IMR-90 (cell line): ENCODE results near the gene COL23A1. TPM values are rescaled to one million over a fixed set of nuclear protein-coding genes. Genes with fewer than 3 reads are reported as not detected.

Experiments used
- ATAC-seq: fragments of 200-7000 bp; cut with Tn5 transposase; 2 replicates; pipeline ENCODE4 v1.9.1; 2020; ENCODE audit warnings: low read depth, mild to moderate bottlenecking, moderate library complexity
- BruUV-seq: library from RNA; stranded (reverse); fragments of 400-500 nt; replicated peaks from 2 replicates; lab custom pipeline; 2021; lab: Mats Ljungman, UMichigan
- CTCF ChIA-PET: fragments of 300-600 bp; formaldehyde crosslinking; extraction: SDS; loops from one replicate; lab custom pipeline; 2021; ENCODE audit warnings: antibody characterized with exemption; lab: Yijun Ruan, JAX
- POLR2A ChIA-PET: fragments of 300-600 bp; sonication (Branson Sonifier 250); formaldehyde crosslinking; loops from one replicate; lab custom pipeline; 2022; ENCODE audit warnings: antibody characterized with exemption; ENCODE audit not compliant: unreplicated experiment; lab: Charles Lee
- DNase-seq: peaks from one replicate; pipeline ENCODE4 v3.0.0; 2013
- H2AFZ ChIP-seq: replicated peaks from 2 replicates; pipeline ENCODE3; 2013; ENCODE audit warnings: low read length, mild to moderate bottlenecking; ENCODE audit not compliant: poor library complexity
- H2AK5ac ChIP-seq: 2 replicates; pipeline ENCODE4 v1.6.1; 2013; ENCODE audit warnings: low read depth, low read length, inconsistent platforms
- H2AK9ac ChIP-seq: replicated peaks from 2 replicates; pipeline ENCODE3; 2013; ENCODE audit warnings: mild to moderate bottlenecking, low read depth, low read length, moderate library complexity; ENCODE audit not compliant: poor library complexity
- H2BK120ac ChIP-seq: 2 replicates; pipeline ENCODE4 v1.6.1; 2013; ENCODE audit warnings: low read depth, low read length, inconsistent platforms
- H2BK15ac ChIP-seq: 3 replicates; pipeline ENCODE4 v1.6.1; 2013; ENCODE audit warnings: low read depth, low read length, inconsistent platforms
- H2BK20ac ChIP-seq: 2 replicates; pipeline ENCODE4 v1.6.1; 2013; ENCODE audit warnings: low read depth, mild to moderate bottlenecking, inconsistent platforms, low read length, moderate library complexity
- H2BK5ac ChIP-seq: 2 replicates; pipeline ENCODE4 v1.6.1; 2013; ENCODE audit warnings: mild to moderate bottlenecking, low read depth, low read length, inconsistent platforms; ENCODE audit not compliant: poor library complexity, severe bottlenecking
- H3K14ac ChIP-seq: replicated peaks from 2 replicates; pipeline ENCODE4 v1.6.1; 2013; ENCODE audit warnings: low read depth, low read length, inconsistent platforms
- H3K18ac ChIP-seq: 2 replicates; pipeline ENCODE4 v1.6.1; 2013; ENCODE audit warnings: low read depth, low read length, control low read depth
- H3K23ac ChIP-seq: 2 replicates; pipeline ENCODE4 v1.6.1; 2013; ENCODE audit warnings: low read depth, low read length, inconsistent platforms
- H3K27ac ChIP-seq: 2 replicates; pipeline ENCODE4 v1.5.1; 2013; ENCODE audit warnings: mild to moderate bottlenecking, control low read depth, low read length; ENCODE audit not compliant: insufficient read depth
- H3K27me3 ChIP-seq: 2 replicates; pipeline ENCODE4 v1.6.1; 2013; ENCODE audit warnings: low read length; ENCODE audit not compliant: control insufficient read depth, insufficient read depth
- H3K36me3 ChIP-seq: 2 replicates; pipeline ENCODE4 v1.6.1; 2013; ENCODE audit warnings: low read length, mixed read lengths; ENCODE audit not compliant: control insufficient read depth, insufficient read depth
- H3K4ac ChIP-seq: 2 replicates; pipeline ENCODE4 v1.6.1; 2013; ENCODE audit warnings: low read depth, low read length, inconsistent platforms
- H3K4me1 ChIP-seq: 2 replicates; pipeline ENCODE4 v1.6.1; 2013; ENCODE audit warnings: low read length, mixed read lengths; ENCODE audit not compliant: control insufficient read depth, insufficient read depth
- H3K4me2 ChIP-seq: 2 replicates; pipeline ENCODE4 v1.6.1; 2013; ENCODE audit warnings: low read depth, mild to moderate bottlenecking, control low read depth, low read length, moderate library complexity
- H3K4me3 ChIP-seq: 2 replicates; pipeline ENCODE4 v1.5.1; 2013; ENCODE audit warnings: low read depth, mild to moderate bottlenecking, control low read depth, low read length, moderate library complexity; ENCODE audit not compliant: insufficient read depth
- H3K56ac ChIP-seq: 2 replicates; pipeline ENCODE4 v1.6.1; 2013; ENCODE audit warnings: low read length, inconsistent platforms; ENCODE audit not compliant: insufficient read depth; ENCODE audit errors: extremely low read depth
- H3K79me1 ChIP-seq, 2 experiments: 2 replicates each; pipeline ENCODE4 v1.6.1; 2013; ENCODE audit warnings: low read length in 2 of 2, inconsistent platforms in 1 of 2, low read depth in 1 of 2
- H3K9ac ChIP-seq: 2 replicates; pipeline ENCODE4 v1.6.1; 2013; ENCODE audit warnings: low read depth, low read length, control low read depth
- H3K9me1 ChIP-seq: 2 replicates; pipeline ENCODE4 v1.6.1; 2013; ENCODE audit warnings: low read length, inconsistent platforms; ENCODE audit not compliant: insufficient read depth
- H3K9me3 ChIP-seq: 2 replicates; pipeline ENCODE4 v1.6.1; 2013; ENCODE audit warnings: low read length; ENCODE audit not compliant: control insufficient read depth, insufficient read depth
- H4K20me1 ChIP-seq: 2 replicates; pipeline ENCODE4 v1.6.1; 2013; ENCODE audit warnings: low read length, inconsistent platforms; ENCODE audit not compliant: insufficient read depth
- H4K5ac ChIP-seq: 2 replicates; pipeline ENCODE4 v1.6.1; 2013; ENCODE audit warnings: mild to moderate bottlenecking, low read depth, low read length, control low read depth
- H4K8ac ChIP-seq, 2 experiments: 2 replicates each; pipeline ENCODE4 v1.6.1; 2013; ENCODE audit warnings: low read depth in 2 of 2, low read length in 2 of 2, control low read depth in 1 of 2, inconsistent platforms in 1 of 2
- H4K91ac ChIP-seq: 2 replicates; pipeline ENCODE4 v1.6.1; 2013; ENCODE audit warnings: low read depth, low read length, inconsistent platforms; ENCODE audit not compliant: insufficient read depth
- BHLHE40 ChIP-seq: fragments of 150-350 bp; IDR thresholded peaks from 2 replicates; pipeline ENCODE4 v1.6.1; 2016; ENCODE audit warnings: mild to moderate bottlenecking, low read depth, low read length
- CEBPB ChIP-seq: IDR thresholded peaks from 2 replicates; pipeline ENCODE4 v1.6.1; 2012; ENCODE audit warnings: low read depth, low read length, improper control_type of control experiment
- CHD1 ChIP-seq: IDR thresholded peaks from 2 replicates; pipeline ENCODE4 v1.6.1; 2012; ENCODE audit warnings: low read depth, low read length, improper control_type of control experiment
- ELK1 ChIP-seq: fragments of 150-350 bp; IDR thresholded peaks from 2 replicates; pipeline ENCODE4 v1.6.1; 2016; ENCODE audit warnings: low read depth, mild to moderate bottlenecking, low read length, moderate library complexity, borderline replicate concordance
- FOS ChIP-seq: fragments of 150-350 bp; IDR thresholded peaks from 2 replicates; pipeline ENCODE4 v1.6.1; 2016; ENCODE audit warnings: low read depth, low read length
- MAFK ChIP-seq: IDR thresholded peaks from 2 replicates; pipeline ENCODE4 v1.6.1; 2012; ENCODE audit warnings: low read depth, low read length, improper control_type of control experiment
- MXI1 ChIP-seq: IDR thresholded peaks from 2 replicates; pipeline ENCODE4 v1.6.1; 2012; ENCODE audit warnings: low read depth, mild to moderate bottlenecking, low read length, moderate library complexity, borderline replicate concordance
- POLR2A ChIP-seq: IDR thresholded peaks from 2 replicates; pipeline ENCODE4 v1.6.1; 2012; ENCODE audit warnings: mild to moderate bottlenecking, low read depth, low read length
- RAD21 ChIP-seq: IDR thresholded peaks from 2 replicates; pipeline ENCODE4 v1.6.1; 2012; ENCODE audit warnings: low read length, improper control_type of control experiment
- RFX5 ChIP-seq: IDR thresholded peaks from 2 replicates; pipeline ENCODE4 v1.8.0; 2012; ENCODE audit warnings: low read depth, mild to moderate bottlenecking, low read length, moderate library complexity
- SMC3 ChIP-seq: fragments of 150-350 bp; IDR thresholded peaks from 2 replicates; pipeline ENCODE4 v1.6.1; 2016; ENCODE audit warnings: low read depth, mild to moderate bottlenecking, antibody characterized with exemption, low read length, moderate library complexity
- WGBS, 2 experiments: methylation state at CpG; one replicate each; pipeline versions ENCODE4 v1.1.5 to v1.1.7; 2013; ENCODE audit warnings: missing lambda C conversion rate in 2 of 2; ENCODE audit not compliant: insufficient read length in 1 of 2; ENCODE audit errors: extremely low coverage in 2 of 2; 5-methylcytosine and 5-hydroxymethylcytosine counted together
- dilution Hi-C: fragments of 300-500 bp; cut with HindIII; formaldehyde crosslinking; loops from one replicate; pipeline ENCODE4 v1.14.3; 2018; ENCODE audit warnings: low sequenced_read_pairs; ENCODE audit not compliant: unreplicated experiment
- in situ Hi-C: fragments of 300-500 bp; cut with MboI; formaldehyde crosslinking; loops from 3 replicates; pipeline ENCODE4 v1.14.3; 2019; ENCODE audit warnings: low sequenced_read_pairs, inconsistent platforms, mixed read lengths
- intact Hi-C: fragments of 100-400 bp; cut with micrococcal nuclease; formaldehyde crosslinking; loops from 2 replicates; pipeline ENCODE4 v1.10.0; 2022
- polyA plus RNA-seq, 3 experiments: library from polyadenylated mRNA; depleted of rRNA; stranded (reverse); fragments of >200 nt; gene quantifications; 2 replicates each; pipeline ENCODE4 v1.2.3, GENCODE V29; 2012; ENCODE audit warnings: low replicate concordance in 1 of 3
- total RNA-seq: library from RNA; depleted of rRNA; stranded (reverse); fragments of >200 nt; gene quantifications from 2 replicates; pipeline ENCODE4 v1.2.3, GENCODE V29; 2012
- TF ChIP-seq, protein P1 (sequence below): conservative IDR thresholded peaks from 2 replicates; pipeline ENCODE4 v1.5.1; 2012; ENCODE audit warnings: mild to moderate bottlenecking, low read depth, low read length, improper control_type of control experiment

COL23A1 gene
- total and polyA plus RNA-seq, 2 of the 4 experiments (the other 2 are of a cell fraction), result not detected

DNA sequence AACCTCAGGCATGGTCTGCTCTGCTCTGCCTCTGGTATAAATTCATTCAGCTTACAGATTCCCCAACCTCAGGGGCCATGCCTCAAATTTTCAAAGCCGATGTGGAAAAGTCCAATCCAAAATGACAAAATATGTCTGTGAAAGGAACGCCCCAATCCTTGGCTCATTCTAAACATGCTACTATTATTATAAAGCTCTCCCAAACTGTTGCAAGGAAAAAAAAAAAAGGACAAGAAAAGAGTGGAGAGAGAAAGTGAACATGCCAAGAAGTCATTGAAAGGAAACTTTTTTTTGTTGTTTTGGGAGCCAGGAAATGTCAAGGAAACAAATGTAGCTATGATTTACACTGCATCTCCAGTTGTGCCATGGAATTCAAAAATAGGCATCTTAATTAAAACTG, 3.8 kb downstream of the COL23A1 start:
- Histone ChIP-seq H2AK9ac (no peak overlapping the region), H2AFZ (no peak overlapping the region), H3K4me1 (no peaks in the 10 kb centered on the region), H3K27me3 (peaks cover 28% of the 10 kb centered on the region), H2BK15ac (no peak overlapping the region), H3K79me1 (no peaks in the 10 kb centered on the region), H3K14ac (no peak overlapping the region), H3K27ac (no peak overlapping the region), H3K36me3 (no peaks in the 10 kb centered on the region), H2BK120ac (no peak overlapping the region), H3K9me1 (no peaks in the 10 kb centered on the region), H3K23ac (no peak overlapping the region), H4K5ac (no peak overlapping the region), H3K4me3 (no peak overlapping the region), H2BK20ac (no peak overlapping the region), H4K20me1 (no peaks in the 10 kb centered on the region), H3K9ac (no peak overlapping the region), H3K18ac (no peak overlapping the region), H2BK5ac (no peak overlapping the region), H4K8ac (no peak overlapping the region), H3K4ac (no peak overlapping the region), H2AK5ac (no peak overlapping the region), H4K91ac (no peak overlapping the region), H3K9me3 (peaks cover 3% of the 10 kb centered on the region), H3K56ac (no peak overlapping the region), H3K4me2 (no peak overlapping the region)
- no peak for ATAC-seq
- ChIA-PET CTCF (no interaction called here), POLR2A (no interaction called here)
- no CpG with 5 or more reads among the region's 2 CpGs for WGBS, 2 experiments
- in situ Hi-C loops, result no loop called here
- intact Hi-C loops, result no loop called here
- dilution Hi-C loops, result no loop called here
- no peak for DNase-seq
- TF ChIP-seq MAFK, result no peak
- TF ChIP-seq RFX5, result no peak
- TF ChIP-seq, protein P1, sequence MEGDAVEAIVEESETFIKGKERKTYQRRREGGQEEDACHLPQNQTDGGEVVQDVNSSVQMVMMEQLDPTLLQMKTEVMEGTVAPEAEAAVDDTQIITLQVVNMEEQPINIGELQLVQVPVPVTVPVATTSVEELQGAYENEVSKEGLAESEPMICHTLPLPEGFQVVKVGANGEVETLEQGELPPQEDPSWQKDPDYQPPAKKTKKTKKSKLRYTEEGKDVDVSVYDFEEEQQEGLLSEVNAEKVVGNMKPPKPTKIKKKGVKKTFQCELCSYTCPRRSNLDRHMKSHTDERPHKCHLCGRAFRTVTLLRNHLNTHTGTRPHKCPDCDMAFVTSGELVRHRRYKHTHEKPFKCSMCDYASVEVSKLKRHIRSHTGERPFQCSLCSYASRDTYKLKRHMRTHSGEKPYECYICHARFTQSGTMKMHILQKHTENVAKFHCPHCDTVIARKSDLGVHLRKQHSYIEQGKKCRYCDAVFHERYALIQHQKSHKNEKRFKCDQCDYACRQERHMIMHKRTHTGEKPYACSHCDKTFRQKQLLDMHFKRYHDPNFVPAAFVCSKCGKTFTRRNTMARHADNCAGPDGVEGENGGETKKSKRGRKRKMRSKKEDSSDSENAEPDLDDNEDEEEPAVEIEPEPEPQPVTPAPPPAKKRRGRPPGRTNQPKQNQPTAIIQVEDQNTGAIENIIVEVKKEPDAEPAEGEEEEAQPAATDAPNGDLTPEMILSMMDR, result no peak
- no peak for TF ChIP-seq CEBPB
- TF ChIP-seq SMC3, result no peak
- TF ChIP-seq MXI1, result no peak
- no peak for TF ChIP-seq FOS
- no peak for TF ChIP-seq CHD1
- TF ChIP-seq POLR2A, result no peak
- no peak for TF ChIP-seq ELK1
- TF ChIP-seq BHLHE40, result no peak
- TF ChIP-seq RAD21, result no peak
- no TSS peak for BruUV-seq
